Transverse colon (tissue), 4 donors: ENCODE data around the gene NOTCH1. TPM values are rescaled to one million over a fixed set of nuclear protein-coding genes. Genes with fewer than 3 reads are reported as not detected.

Source experiments
- DNase-seq: peaks from one replicate; pipeline ENCODE4 v3.0.0-alpha.2; 2019
- H3K27ac ChIP-seq, 4 donors: fragments of 200-600 bp; sonication (generic); 2 replicates each; pipeline ENCODE4 v1.5.1; 2016 to 2018; ENCODE audit warnings: inconsistent platforms in 4 of 4
- H3K27me3 ChIP-seq: fragments of 200-600 bp; sonication (generic); 2 replicates; pipeline ENCODE4 v1.5.1; 2017; ENCODE audit warnings: inconsistent platforms
- H3K36me3 ChIP-seq, 4 donors: fragments of 200-600 bp; sonication (generic); 2 replicates each; pipeline ENCODE4 v1.5.1; 2017 to 2019; ENCODE audit warnings: inconsistent platforms in 4 of 4
- H3K4me1 ChIP-seq, 4 donors: fragments of 200-600 bp; sonication (generic); 2 replicates each; pipeline ENCODE4 v1.5.1; 2017 to 2020; ENCODE audit warnings: inconsistent platforms in 4 of 4
- H3K4me3 ChIP-seq, 4 donors: fragments of 200-600 bp; sonication (generic); 1 replicate in 1 of 4; 2 replicates in 3 of 4; pipeline versions ENCODE4 v1.5.1 to v1.6.1; 2017 to 2019; ENCODE audit warnings: inconsistent platforms in 4 of 4
- H3K9me3 ChIP-seq, 2 donors: fragments of 200-600 bp; sonication (generic); 2 replicates each; pipeline ENCODE4 v1.5.1; 2017 to 2019; ENCODE audit warnings: inconsistent platforms in 2 of 2
- CTCF ChIP-seq, 5 experiments: fragments of 200-600 bp in 3 of 5; fragments of 450-650 bp in 2 of 5; sonication (generic) in 3 of 5; IDR thresholded peaks; 1 replicate in 2 of 5; 2 replicates in 3 of 5; pipeline ENCODE4 v1.5.1; 2016 to 2017; ENCODE audit warnings: antibody characterized with exemption in 5 of 5, inconsistent platforms in 3 of 5, mild to moderate bottlenecking in 2 of 5, moderate library complexity in 1 of 5
- EP300 ChIP-seq: sonication (generic); formaldehyde crosslinking; IDR thresholded peaks from one replicate; pipeline ENCODE4 v1.6.1; 2017; ENCODE audit warnings: antibody characterized with exemption, low read depth
- POLR2A ChIP-seq: fragments of 450-650 bp; IDR thresholded peaks from one replicate; pipeline ENCODE4 v1.6.1; 2016; ENCODE audit warnings: antibody characterized with exemption, mild to moderate bottlenecking, moderate library complexity
- POLR2AphosphoS5 ChIP-seq, 3 donors: sonication (generic); formaldehyde crosslinking; IDR thresholded peaks; one replicate each; pipeline ENCODE4 v1.6.1; 2016; ENCODE audit warnings: antibody characterized with exemption in 3 of 3
- WGBS, 2 donors: methylation state at CpG; one replicate each; pipeline ENCODE4 v1.1.5; 2018; ENCODE audit warnings: low coverage in 1 of 2; 5-methylcytosine and 5-hydroxymethylcytosine counted together
- in situ Hi-C, 4 donors: fragments of 200-750 bp; cut with MboI; loops; one replicate each; pipeline versions ENCODE4 v1.15.0 to v1.15.1; 2017; ENCODE audit warnings: low sequenced_read_pairs in 3 of 4, low pct_ligation_motif_present in 1 of 4, low pct_unique_long_range_greater_than_20kb in 1 of 4
- intact Hi-C: fragments of 100-400 bp; cut with DNase I; formaldehyde crosslinking; loops from one replicate; pipeline ENCODE4 v1.15.1; 2023; ENCODE audit warnings: low total_unique reads
- total RNA-seq, 4 donors: library from RNA; depleted of rRNA; stranded (reverse); fragments of >200 nt; gene quantifications; one replicate each; pipeline ENCODE4 v1.1.0, GENCODE V29; 2016

The NOTCH1 gene
- total RNA-seq, 4 donors from 2014 or later: 48.2 to 154 (median 98.2) TPM

DNA sequence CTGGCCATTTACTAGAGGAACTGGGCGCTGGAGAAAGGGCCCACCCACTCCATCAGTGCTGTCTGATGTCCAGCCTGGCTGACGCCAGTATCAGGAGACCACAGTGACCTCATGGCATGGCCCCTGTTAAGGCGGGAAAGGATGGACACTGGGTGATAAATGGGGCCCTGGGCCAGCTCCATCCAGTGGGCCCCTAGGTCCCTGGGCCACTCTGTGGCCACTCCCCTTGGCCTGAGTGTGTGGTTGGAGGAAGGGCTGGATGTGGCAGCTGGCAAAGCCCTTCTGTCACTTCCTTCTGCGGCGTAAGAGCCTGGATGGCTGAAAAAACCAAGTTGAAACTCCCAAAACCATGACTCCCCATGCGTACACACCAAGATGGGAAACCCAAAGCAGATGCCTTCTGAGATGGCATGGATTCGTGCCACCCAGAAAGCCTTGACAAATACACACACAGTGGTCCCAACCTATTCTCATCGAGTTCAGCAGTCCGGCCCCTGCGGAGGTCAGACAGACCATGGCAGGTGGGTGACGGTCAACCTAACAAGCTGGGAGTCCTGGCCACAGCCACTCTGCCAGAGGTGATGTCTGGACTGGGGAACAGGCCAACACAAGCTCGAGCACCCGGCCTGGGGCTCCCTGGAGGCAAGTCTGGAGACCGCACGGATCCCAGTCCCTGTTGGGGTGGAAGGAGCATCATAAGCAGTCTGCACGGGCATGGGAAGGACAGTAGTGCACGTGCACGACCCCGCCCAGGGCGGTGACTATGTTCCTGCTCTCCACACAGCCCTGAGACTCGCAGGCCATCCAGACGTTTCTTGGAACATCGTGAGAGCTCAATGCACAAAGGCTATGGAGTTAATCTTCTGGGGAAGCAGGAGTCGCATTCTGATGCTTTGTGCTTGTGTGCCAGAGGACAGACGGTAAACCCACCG is 45.2 kb upstream of the NOTCH1 start:
- TF ChIP-seq POLR2AphosphoS5 (IDR thresholded peaks at IDR 0.05) (no peak), POLR2A (no peak), EP300 (no peak), CTCF (IDR thresholded peaks at IDR 0.05) (no peak)
- no peaks in the 10 kb centered on the region for H3K36me3 ChIP-seq
- H3K4me1 ChIP-seq: peaks cover 12 to 24% (median 21%) of the 10 kb centered on the region in 4 donors
- peak overlapping the region in 1 of 4 donors; percentile 25 for H3K27ac ChIP-seq
- H3K27me3 ChIP-seq: no peaks in the 10 kb centered on the region
- H3K4me3 ChIP-seq: no peak overlapping the region
- no peaks in the 10 kb centered on the region for H3K9me3 ChIP-seq
- WGBS, 2 donors: 76% methylated on average over 26 of the region's 26 CpGs; no CpG with 5 or more reads in 1 of the 2 donors
- in situ Hi-C loops: no loop called here
- DNase-seq: no peak
- intact Hi-C loops: no loop called here

DNA sequence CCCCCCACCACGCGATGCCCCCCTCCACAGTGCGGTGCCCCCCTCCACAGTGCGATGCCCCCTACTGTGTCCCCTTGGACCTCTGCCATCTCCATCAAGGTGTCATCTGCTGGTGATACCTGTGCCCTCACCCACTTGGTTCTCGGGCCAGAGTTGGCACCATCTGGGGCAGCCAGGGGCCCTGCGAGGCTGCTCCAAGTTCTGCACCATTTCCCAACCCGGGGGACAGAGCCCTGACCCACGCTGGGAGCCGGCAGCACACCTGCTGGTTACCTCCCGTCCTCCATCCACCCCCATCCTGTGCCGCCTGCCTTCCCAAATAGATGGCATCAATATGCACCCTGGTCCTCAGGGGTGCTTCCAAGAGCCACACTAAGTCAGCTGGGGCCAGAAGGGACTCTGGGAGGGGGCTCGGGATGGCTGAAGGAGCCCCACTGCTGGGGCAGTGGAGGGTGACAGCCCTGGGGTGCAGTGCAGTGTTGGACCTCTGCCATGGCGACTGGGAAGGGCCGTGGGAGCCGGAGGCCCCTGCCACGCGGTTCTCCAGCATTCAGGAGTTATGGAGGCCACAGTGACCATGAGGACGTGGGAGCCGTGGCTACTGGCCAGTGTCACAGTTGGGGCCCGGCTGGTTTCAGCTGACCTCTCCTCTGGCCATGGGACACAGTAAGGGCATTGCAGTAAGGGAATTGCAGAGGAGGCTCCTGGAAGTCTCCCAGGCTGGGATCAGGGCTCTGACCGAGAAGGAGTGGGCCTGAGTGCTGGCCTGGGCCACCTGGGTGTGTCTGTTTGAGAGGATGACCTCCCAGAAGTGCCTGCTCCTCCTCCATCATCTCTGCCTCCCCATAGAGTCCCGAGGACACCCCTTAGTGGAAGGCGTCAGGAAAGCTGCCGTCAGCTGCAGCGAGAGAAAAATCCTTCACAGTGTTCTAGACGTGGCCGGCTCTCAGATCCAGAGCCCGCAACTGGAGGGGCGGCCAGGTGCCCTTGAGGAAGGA is 44.2 kb upstream of the NOTCH1 start:
- Histone ChIP-seq H3K9me3 (no peaks in the 10 kb centered on the region), H3K4me1 (peaks cover 15 to 29% (median 21%) of the 10 kb centered on the region in 4 donors), H3K27me3 (no peaks in the 10 kb centered on the region), H3K4me3 (no peak overlapping the region), H3K27ac (peak overlapping the region in 1 of 4 donors; percentile 25), H3K36me3 (no peaks in the 10 kb centered on the region)
- intact Hi-C loops (no loop called here), in situ Hi-C loops (no loop called here)
- WGBS, 2 donors: 74% methylated on average over 27 of the region's 29 CpGs; no CpG with 5 or more reads in 1 of the 2 donors
- TF ChIP-seq POLR2A (no peak), EP300 (no peak), CTCF (IDR thresholded peaks at IDR 0.05) (no peak), POLR2AphosphoS5 (IDR thresholded peaks at IDR 0.05) (no peak)
- no peak for DNase-seq

DNA sequence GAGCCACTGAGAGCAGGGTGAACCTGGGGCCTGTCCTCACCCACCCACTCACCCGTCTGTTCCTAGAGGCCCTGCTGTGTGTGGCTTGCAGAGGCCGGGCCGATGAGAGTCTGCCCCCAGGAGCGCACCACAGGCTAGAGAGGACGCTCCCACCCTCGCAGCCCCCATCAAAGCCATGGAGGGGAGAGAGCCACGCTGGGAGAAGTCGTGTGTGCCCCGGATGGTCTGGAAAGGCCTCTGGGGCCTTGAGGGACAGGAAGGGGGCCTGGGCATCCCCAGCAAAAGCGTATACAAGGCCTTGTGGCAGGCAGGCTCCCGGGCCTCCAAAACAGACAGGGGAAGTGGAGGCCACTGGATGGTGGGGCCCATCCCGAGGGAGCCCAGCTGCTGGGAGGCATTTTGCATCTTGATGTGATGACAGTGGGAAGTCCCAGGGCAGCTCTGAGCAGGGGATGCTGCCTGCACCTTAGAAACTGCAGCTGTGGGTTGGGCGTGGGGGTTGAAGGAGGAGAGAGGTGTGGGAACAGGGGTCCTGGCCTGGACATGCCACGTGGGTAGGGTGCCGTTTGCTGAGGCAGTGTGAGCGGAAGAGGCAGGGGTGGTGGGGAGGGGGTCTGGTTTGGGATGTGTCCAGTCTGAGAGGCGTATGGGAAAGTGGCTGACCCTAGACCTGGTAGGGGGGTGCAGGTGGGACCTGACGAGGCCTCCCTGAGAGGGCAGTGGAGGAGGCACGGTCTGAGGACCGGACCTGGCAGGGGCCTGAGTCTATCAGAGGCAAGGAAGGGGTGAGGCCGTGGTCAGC is 43.0 kb upstream of the NOTCH1 start:
- Histone ChIP-seq H3K4me1 (peaks cover 16 to 32% (median 21%) of the 10 kb centered on the region in 4 donors), H3K27ac (peak overlapping the region in 1 of 4 donors; percentile 29), H3K9me3 (no peaks in the 10 kb centered on the region), H3K27me3 (no peaks in the 10 kb centered on the region), H3K36me3 (no peaks in the 10 kb centered on the region), H3K4me3 (no peak overlapping the region)
- intact Hi-C loops: no loop called here
- in situ Hi-C loops: no loop called here
- TF ChIP-seq CTCF (IDR thresholded peaks at IDR 0.05) (no peak), EP300 (no peak), POLR2A (no peak), POLR2AphosphoS5 (IDR thresholded peaks at IDR 0.05) (no peak)
- WGBS, 2 donors: 74% methylated on average over 20 of the region's 21 CpGs; no CpG with 5 or more reads in 1 of the 2 donors
- DNase-seq: no peak
